ENCODE measurements around the gene CCNL2. TPM values are rescaled to one million over a fixed set of nuclear protein-coding genes. Genes with fewer than 3 reads are reported as not detected.

Gene CCNL2
- total RNA-seq, 1 donor from 2014 or later: 319 TPM

- Histone ChIP-seq H3K36me3 (peaks cover 0 to 8% of the 10 kb centered on the region in 2 donors), H3K4me3 (peak overlapping the region; percentile 33 to 54), H3K9me3 (no peaks in the 10 kb centered on the region), H3K27me3 (no peaks in the 10 kb centered on the region), H3K27ac (peak overlapping the region; percentile 92), H3K4me1 (peaks cover 90% of the 10 kb centered on the region)
- intact Hi-C loops (cut with DNase I): no loop called here
- no peak for DNase-seq (ENCODE audit: extremely low spot score in 2 of 2)
- TF ChIP-seq CTCF (IDR thresholded peaks at IDR 0.05): no peak
- TF ChIP-seq POLR2AphosphoS5 (IDR thresholded peaks at IDR 0.05; ENCODE audit: insufficient read depth in 1 of 2, low read depth in 1 of 2): no peak
- TF ChIP-seq POLR2A (IDR thresholded peaks at IDR 0.05): no peak
These were observed 43.7 kb downstream of the CCNL2 start for GRCh38 chr1:1355416-1355815.

- peaks cover 81% of the 10 kb centered on the region for H3K4me1 ChIP-seq
- intact Hi-C loops (cut with DNase I): no loop called here
- no peaks in the 10 kb centered on the region for H3K27me3 ChIP-seq
- H3K4me3 ChIP-seq: peak overlapping the region; percentile 33 to 54
- H3K9me3 ChIP-seq: no peaks in the 10 kb centered on the region
- TF ChIP-seq CTCF (IDR thresholded peaks at IDR 0.05) (no peak), POLR2AphosphoS5 (IDR thresholded peaks at IDR 0.05; ENCODE audit: insufficient read depth in 1 of 2, low read depth in 1 of 2) (no peak), POLR2A (IDR thresholded peaks at IDR 0.05) (no peak)
- peaks cover 0 to 8% of the 10 kb centered on the region in 2 donors for H3K36me3 ChIP-seq
- peak overlapping the region; percentile 92 for H3K27ac ChIP-seq
- no peak for DNase-seq (ENCODE audit: extremely low spot score in 2 of 2)
These were observed 44.6 kb downstream of the CCNL2 start for GRCh38 chr1:1354271-1355247.

- intact Hi-C loops (cut with DNase I): no loop called here
- H3K36me3 ChIP-seq: peaks cover 0 to 8% of the 10 kb centered on the region in 2 donors
- no peaks in the 10 kb centered on the region for H3K27me3 ChIP-seq
- peaks cover 71% of the 10 kb centered on the region for H3K4me1 ChIP-seq
- H3K27ac ChIP-seq: peak overlapping the region; percentile 15
- no peak overlapping the region for H3K4me3 ChIP-seq
- H3K9me3 ChIP-seq: no peaks in the 10 kb centered on the region
- no peak for DNase-seq (ENCODE audit: extremely low spot score in 2 of 2)
- TF ChIP-seq CTCF (IDR thresholded peaks at IDR 0.05) (no peak), POLR2A (IDR thresholded peaks at IDR 0.05) (no peak), POLR2AphosphoS5 (IDR thresholded peaks at IDR 0.05; ENCODE audit: insufficient read depth in 1 of 2, low read depth in 1 of 2) (no peak)
These were observed 45.6 kb downstream of the CCNL2 start for GRCh38 chr1:1353389-1354151.

- no peak for DNase-seq (ENCODE audit: extremely low spot score in 2 of 2)
- peak overlapping the region; percentile 15 for H3K27ac ChIP-seq
- no peak for TF ChIP-seq CTCF (IDR thresholded peaks at IDR 0.05)
- TF ChIP-seq POLR2A (IDR thresholded peaks at IDR 0.05): no peak
- TF ChIP-seq POLR2AphosphoS5 (IDR thresholded peaks at IDR 0.05; ENCODE audit: insufficient read depth in 1 of 2, low read depth in 1 of 2): no peak
- H3K27me3 ChIP-seq: no peaks in the 10 kb centered on the region
- peaks cover 0 to 8% of the 10 kb centered on the region in 2 donors for H3K36me3 ChIP-seq
- no peak overlapping the region for H3K4me3 ChIP-seq
- intact Hi-C loops (cut with DNase I): no loop called here
- H3K4me1 ChIP-seq: peaks cover 72% of the 10 kb centered on the region
- H3K9me3 ChIP-seq: no peaks in the 10 kb centered on the region
These were observed 46.2 kb downstream of the CCNL2 start for GRCh38 chr1:1352786-1353388.

Data from vagina (tissue), 2 donors.